Fibroblast of the aortic adventitia (primary cell): ENCODE results near the gene ABCA12. TPM values are rescaled to one million over a fixed set of nuclear protein-coding genes. Genes with fewer than 3 reads are reported as not detected.
A peak's percentile ranks its signal among the peaks of the same experiment; 100 is the strongest.

ENCODE experiments used
- DNase-seq: peaks from one replicate; pipeline ENCODE4 v3.0.0-alpha.2; 2010; ENCODE audit warnings: low read depth
- H3K4me3 ChIP-seq: 2 replicates; pipeline ENCODE4 v1.5.1; 2011; ENCODE audit warnings: low read depth, mild to moderate bottlenecking, control low read depth, low read length, moderate library complexity
- total RNA-seq: library from RNA; depleted of rRNA; stranded (reverse); fragments of >200 nt; gene quantifications from 2 replicates; pipeline ENCODE4 v1.2.3, GENCODE V29; 2012; ENCODE audit warnings: low replicate concordance
- TF ChIP-seq, protein P1 (sequence below): IDR thresholded peaks from 2 replicates; pipeline ENCODE4 v1.5.1; 2011; ENCODE audit warnings: mild to moderate bottlenecking, low read length, control low read depth, inconsistent platforms; ENCODE audit not compliant: insufficient read depth

The ABCA12 gene
- total RNA-seq, 1 donor: 0.09 TPM

DNA sequence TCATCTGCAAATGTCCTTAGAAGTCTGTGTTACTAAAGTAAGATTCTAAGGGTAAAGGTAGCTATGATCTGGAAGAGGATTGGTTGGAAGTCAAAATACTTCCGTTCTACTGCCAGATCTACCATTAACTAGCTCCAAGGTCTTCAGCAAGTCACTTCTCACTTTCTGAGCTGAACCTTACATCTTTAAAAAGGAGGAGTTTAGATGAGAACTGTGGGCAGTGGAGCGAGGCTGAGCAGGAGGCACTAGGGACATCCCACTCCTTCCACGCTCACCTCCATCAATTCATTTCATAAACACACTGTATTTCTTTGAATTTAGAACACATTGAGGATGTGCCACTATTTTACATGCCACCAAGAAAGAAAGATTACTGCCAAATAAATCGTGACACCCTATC is 143.0 kb downstream of the ABCA12 start:
- no peak overlapping the region for H3K4me3 ChIP-seq
- TF ChIP-seq, protein P1, sequence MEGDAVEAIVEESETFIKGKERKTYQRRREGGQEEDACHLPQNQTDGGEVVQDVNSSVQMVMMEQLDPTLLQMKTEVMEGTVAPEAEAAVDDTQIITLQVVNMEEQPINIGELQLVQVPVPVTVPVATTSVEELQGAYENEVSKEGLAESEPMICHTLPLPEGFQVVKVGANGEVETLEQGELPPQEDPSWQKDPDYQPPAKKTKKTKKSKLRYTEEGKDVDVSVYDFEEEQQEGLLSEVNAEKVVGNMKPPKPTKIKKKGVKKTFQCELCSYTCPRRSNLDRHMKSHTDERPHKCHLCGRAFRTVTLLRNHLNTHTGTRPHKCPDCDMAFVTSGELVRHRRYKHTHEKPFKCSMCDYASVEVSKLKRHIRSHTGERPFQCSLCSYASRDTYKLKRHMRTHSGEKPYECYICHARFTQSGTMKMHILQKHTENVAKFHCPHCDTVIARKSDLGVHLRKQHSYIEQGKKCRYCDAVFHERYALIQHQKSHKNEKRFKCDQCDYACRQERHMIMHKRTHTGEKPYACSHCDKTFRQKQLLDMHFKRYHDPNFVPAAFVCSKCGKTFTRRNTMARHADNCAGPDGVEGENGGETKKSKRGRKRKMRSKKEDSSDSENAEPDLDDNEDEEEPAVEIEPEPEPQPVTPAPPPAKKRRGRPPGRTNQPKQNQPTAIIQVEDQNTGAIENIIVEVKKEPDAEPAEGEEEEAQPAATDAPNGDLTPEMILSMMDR: no peak
- no peak for DNase-seq

- TF ChIP-seq, protein P1: no peak
- DNase-seq: no peak
- H3K4me3 ChIP-seq: no peak overlapping the region
Observed at GRCh38 chr2:214992911-214993310, 145.5 kb downstream of the ABCA12 start.

- no peak overlapping the region for H3K4me3 ChIP-seq
- TF ChIP-seq, protein P1: no peak
- no peak for DNase-seq
Observed at GRCh38 chr2:214989187-214989586, 149.2 kb downstream of the ABCA12 start.

GRCh38 chr2:214987261-214987660 is 151.2 kb downstream of the ABCA12 start:
- no peak overlapping the region for H3K4me3 ChIP-seq
- TF ChIP-seq, protein P1: no peak
- no peak for DNase-seq

DNA sequence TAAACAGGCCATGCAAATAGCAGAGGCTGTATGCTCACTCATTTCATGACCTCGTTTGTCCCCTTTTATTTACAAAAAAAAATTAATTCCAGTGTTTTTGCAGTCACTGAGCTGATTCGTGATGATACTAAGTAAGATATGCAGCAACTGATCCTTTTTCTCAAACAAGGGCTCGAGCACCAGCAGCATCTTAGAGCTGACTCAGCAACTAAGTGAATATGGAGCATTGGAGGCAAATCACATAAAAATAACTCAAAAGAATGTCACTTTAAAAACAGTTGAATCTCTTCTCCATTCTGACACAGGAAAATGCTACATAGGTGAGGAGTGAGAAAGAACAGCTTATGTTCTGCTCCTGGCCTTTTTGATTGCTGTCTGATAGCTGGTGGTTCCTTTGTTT is 152.8 kb downstream of the ABCA12 start:
- TF ChIP-seq, protein P1: no peak
- no peak overlapping the region for H3K4me3 ChIP-seq
- no peak for DNase-seq

DNA sequence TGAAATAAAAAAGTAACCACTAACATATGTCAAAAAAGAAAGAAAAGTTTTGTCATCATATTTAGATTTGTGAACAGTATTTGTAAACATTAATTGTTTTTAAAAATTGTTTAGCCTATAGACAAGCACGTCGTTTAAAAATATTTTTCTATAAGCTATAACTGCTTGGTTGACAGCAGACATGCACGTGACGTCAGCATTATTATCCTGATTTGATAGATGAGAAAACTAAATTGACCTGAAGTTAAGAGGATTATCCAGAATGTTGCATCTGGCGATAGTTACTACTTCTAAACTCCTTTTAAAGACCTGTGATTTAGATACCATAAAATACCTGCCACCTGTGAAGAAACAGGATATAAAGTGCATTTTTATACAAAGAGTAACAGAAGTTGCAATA is 172.0 kb downstream of the ABCA12 start:
- DNase-seq: no peak
- H3K4me3 ChIP-seq: no peak overlapping the region
- TF ChIP-seq, protein P1: no peak

DNA sequence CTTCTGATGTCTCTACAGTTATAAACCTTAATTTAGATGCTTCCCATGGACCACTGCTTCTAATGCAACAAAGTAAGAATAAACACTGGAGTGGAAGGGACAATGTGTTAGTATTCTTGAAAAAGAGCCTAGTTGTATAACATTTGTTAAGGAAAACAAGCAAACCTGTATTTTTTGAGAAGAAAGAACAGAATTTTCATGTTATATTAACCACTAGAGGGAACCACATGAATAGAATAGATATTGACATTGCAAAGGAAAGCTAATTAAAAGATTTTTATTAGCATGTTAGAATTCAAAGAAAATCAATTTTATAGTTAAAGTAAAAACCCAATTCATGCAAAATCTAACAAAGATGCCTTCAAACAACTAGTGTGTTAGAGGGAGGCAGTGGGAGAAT is 177.7 kb downstream of the ABCA12 start:
- peak; percentile 22 for DNase-seq
- TF ChIP-seq, protein P1: peak; percentile 15
- H3K4me3 ChIP-seq: no peak overlapping the region
